Upper lobe of left lung (tissue), 4 donors: ENCODE measurements around the gene CLMN.

ENCODE experiments used
- POLR2AphosphoS5 ChIP-seq, 2 donors: sonication (generic); formaldehyde crosslinking; IDR thresholded peaks; one replicate each; pipeline ENCODE4 v1.5.1; 2017; ENCODE audit warnings: antibody characterized with exemption in 2 of 2
- TF ChIP-seq, protein P1 (sequence below), 6 experiments: fragments of 450-650 bp in 4 of 6; fragments of 200-600 bp in 2 of 6; sonication (generic) in 2 of 6; IDR thresholded peaks; one replicate each; pipeline ENCODE4 v1.5.1; 2016 to 2019; ENCODE audit warnings: antibody characterized with exemption in 6 of 6

GRCh38 chr14:95216008-95216407 is 103.7 kb downstream of the CLMN start:
- TF ChIP-seq, protein P1, sequence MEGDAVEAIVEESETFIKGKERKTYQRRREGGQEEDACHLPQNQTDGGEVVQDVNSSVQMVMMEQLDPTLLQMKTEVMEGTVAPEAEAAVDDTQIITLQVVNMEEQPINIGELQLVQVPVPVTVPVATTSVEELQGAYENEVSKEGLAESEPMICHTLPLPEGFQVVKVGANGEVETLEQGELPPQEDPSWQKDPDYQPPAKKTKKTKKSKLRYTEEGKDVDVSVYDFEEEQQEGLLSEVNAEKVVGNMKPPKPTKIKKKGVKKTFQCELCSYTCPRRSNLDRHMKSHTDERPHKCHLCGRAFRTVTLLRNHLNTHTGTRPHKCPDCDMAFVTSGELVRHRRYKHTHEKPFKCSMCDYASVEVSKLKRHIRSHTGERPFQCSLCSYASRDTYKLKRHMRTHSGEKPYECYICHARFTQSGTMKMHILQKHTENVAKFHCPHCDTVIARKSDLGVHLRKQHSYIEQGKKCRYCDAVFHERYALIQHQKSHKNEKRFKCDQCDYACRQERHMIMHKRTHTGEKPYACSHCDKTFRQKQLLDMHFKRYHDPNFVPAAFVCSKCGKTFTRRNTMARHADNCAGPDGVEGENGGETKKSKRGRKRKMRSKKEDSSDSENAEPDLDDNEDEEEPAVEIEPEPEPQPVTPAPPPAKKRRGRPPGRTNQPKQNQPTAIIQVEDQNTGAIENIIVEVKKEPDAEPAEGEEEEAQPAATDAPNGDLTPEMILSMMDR (IDR thresholded peaks at IDR 0.05), result no peak
- no peak for TF ChIP-seq POLR2AphosphoS5 (IDR thresholded peaks at IDR 0.05)
